Activated CD8-positive, alpha-beta memory T cell treated with anti-CD3 and anti-CD28 coated beads, Interleukin-2, amount 50 U/mL, for 48 hours (primary cell): Measurements from ENCODE around the gene TMEM150B.
A peak's percentile ranks its signal among the peaks of the same experiment; 100 is the strongest.
"Not testable (repeated sequence)": the region's sequence is repeated elsewhere in the genome, so short reads cannot be mapped to it uniquely, and the experiment has no call there.

ENCODE experiments used
- DNase-seq: peaks from one replicate; pipeline ENCODE4 v3.0.0-alpha.2; 2020

TMEM150B gene

GRCh38 chr19:55333870-55334269, 8.7 kb upstream of the TMEM150B start:
- no peak for DNase-seq

- DNase-seq: not testable (repeated sequence)
These were observed 4.7 kb upstream of the TMEM150B start for GRCh38 chr19:55329791-55330190.

- DNase-seq: not testable (repeated sequence)
These were observed 3.7 kb upstream of the TMEM150B start for GRCh38 chr19:55328774-55329318.

GRCh38 chr19:55324662-55325061, 479 bp downstream of the TMEM150B start:
- no peak for DNase-seq

- DNase-seq: no peak
These were observed 2.8 kb downstream of the TMEM150B start for GRCh38 chr19:55322204-55322885.

- DNase-seq: no peak
These were observed 3.5 kb downstream of the TMEM150B start for GRCh38 chr19:55321466-55322137.

- no peak for DNase-seq
These were observed 4.2 kb downstream of the TMEM150B start for GRCh38 chr19:55320844-55321419.

GRCh38 chr19:55319785-55320184, 5.4 kb downstream of the TMEM150B start:
- DNase-seq: no peak

GRCh38 chr19:55316646-55317045, 8.5 kb downstream of the TMEM150B start:
- DNase-seq: no peak

- DNase-seq: no peak
These were observed 9.1 kb downstream of the TMEM150B start for GRCh38 chr19:55315956-55316525.

GRCh38 chr19:55314396-55314795, 10.7 kb downstream of the TMEM150B start:
- no peak for DNase-seq

GRCh38 chr19:55312621-55313512, 12.3 kb downstream of the TMEM150B start:
- no peak for DNase-seq

GRCh38 chr19:55311797-55312196, 13.3 kb downstream of the TMEM150B start:
- DNase-seq: no peak

GRCh38 chr19:55311397-55311796, 13.7 kb downstream of the TMEM150B start:
- no peak for DNase-seq

GRCh38 chr19:55310498-55310897, 14.6 kb downstream of the TMEM150B start:
- no peak for DNase-seq

- no peak for DNase-seq
These were observed 15.7 kb downstream of the TMEM150B start for GRCh38 chr19:55309448-55309847.

- DNase-seq: no peak
These were observed 16.9 kb downstream of the TMEM150B start for GRCh38 chr19:55308281-55308680.

- no peak for DNase-seq
These were observed 18.4 kb downstream of the TMEM150B start for GRCh38 chr19:55306712-55307111.

GRCh38 chr19:55305983-55306562, 19.1 kb downstream of the TMEM150B start:
- no peak for DNase-seq

- peak; percentile 73 for DNase-seq
These were observed 19.6 kb downstream of the TMEM150B start for GRCh38 chr19:55305491-55305890.

GRCh38 chr19:55304980-55305379, 20.2 kb downstream of the TMEM150B start:
- DNase-seq: no peak
